ENCODE data around the gene MYT1. TPM values are rescaled to one million over a fixed set of nuclear protein-coding genes. Genes with fewer than 3 reads are reported as not detected.
"Not testable (repeated sequence)": the region's sequence is repeated elsewhere in the genome, so short reads cannot be mapped to it uniquely, and the experiment has no call there.

The MYT1 gene
- under 1 TPM in 1 of 2 donors, not detected in 1; 0.99 TPM for total RNA-seq

DNA sequence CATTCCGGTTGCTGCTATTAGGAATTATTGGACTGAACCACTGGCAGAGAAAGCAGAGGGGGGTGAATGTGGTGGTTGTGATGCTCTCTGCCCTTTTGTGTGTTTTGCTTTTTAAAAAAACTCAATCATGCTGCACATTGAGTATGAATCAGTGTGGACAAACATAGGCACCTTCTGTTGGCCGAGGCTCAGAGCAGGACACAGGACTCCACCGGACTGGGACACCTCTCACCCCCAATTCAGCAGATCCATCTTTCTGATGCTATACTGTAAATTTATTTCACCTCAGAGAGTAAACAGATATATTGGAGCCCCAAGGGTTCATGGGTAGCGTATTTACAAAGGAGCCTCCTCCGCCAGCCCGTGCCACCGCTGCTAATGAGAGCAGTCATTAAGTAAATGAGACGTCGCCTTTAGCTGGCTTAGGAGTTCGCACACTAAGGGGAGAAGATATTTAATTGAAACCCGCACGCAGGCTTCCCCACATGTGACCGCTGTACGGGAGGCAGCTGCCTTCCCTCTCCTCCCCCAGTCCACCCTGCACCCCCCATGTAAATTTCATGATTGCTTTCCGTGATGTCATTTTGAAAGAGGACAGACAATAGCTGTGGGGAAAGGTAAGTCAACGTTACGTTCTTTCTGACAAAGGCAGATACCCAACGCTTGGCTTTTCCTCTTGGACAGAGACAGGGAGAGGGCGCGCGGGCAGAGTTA lies at the start of gene MYT1:
TSS of gene MYT1 (plus strand) at position 330 of the 714 bp plus-strand sequence. CDS start 34,410 bp downstream, outside the sequence.
- intact Hi-C loops (cut with DNase I): no loop called here
- ATAC-seq (no peak), DNase-seq (no peak)
- H3K27me3 ChIP-seq: no peaks in the 10 kb centered on the region
- H3K4me1 ChIP-seq: no peaks in the 10 kb centered on the region
- H3K9me3 ChIP-seq: no peaks in the 10 kb centered on the region
- H3K4me3 ChIP-seq: no peak within 1 kb of the TSS
- peak within 1 kb of the TSS in 1 of 4 donors; percentile 10 for H3K27ac ChIP-seq
- TF ChIP-seq, protein P1, sequence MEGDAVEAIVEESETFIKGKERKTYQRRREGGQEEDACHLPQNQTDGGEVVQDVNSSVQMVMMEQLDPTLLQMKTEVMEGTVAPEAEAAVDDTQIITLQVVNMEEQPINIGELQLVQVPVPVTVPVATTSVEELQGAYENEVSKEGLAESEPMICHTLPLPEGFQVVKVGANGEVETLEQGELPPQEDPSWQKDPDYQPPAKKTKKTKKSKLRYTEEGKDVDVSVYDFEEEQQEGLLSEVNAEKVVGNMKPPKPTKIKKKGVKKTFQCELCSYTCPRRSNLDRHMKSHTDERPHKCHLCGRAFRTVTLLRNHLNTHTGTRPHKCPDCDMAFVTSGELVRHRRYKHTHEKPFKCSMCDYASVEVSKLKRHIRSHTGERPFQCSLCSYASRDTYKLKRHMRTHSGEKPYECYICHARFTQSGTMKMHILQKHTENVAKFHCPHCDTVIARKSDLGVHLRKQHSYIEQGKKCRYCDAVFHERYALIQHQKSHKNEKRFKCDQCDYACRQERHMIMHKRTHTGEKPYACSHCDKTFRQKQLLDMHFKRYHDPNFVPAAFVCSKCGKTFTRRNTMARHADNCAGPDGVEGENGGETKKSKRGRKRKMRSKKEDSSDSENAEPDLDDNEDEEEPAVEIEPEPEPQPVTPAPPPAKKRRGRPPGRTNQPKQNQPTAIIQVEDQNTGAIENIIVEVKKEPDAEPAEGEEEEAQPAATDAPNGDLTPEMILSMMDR (IDR thresholded peaks at IDR 0.05): no peak
- TF ChIP-seq POLR2A (IDR thresholded peaks at IDR 0.05): peak in 1 of 3 donors; percentile 19
- no peaks in the 10 kb centered on the region for H3K36me3 ChIP-seq (replicated peaks in 1 of 2; ENCODE audit: insufficient read depth in 1 of 2, low read depth in 2 of 2)
- WGBS, 2 donors: 50% methylated on average over 21 of the region's 21 CpGs

DNA sequence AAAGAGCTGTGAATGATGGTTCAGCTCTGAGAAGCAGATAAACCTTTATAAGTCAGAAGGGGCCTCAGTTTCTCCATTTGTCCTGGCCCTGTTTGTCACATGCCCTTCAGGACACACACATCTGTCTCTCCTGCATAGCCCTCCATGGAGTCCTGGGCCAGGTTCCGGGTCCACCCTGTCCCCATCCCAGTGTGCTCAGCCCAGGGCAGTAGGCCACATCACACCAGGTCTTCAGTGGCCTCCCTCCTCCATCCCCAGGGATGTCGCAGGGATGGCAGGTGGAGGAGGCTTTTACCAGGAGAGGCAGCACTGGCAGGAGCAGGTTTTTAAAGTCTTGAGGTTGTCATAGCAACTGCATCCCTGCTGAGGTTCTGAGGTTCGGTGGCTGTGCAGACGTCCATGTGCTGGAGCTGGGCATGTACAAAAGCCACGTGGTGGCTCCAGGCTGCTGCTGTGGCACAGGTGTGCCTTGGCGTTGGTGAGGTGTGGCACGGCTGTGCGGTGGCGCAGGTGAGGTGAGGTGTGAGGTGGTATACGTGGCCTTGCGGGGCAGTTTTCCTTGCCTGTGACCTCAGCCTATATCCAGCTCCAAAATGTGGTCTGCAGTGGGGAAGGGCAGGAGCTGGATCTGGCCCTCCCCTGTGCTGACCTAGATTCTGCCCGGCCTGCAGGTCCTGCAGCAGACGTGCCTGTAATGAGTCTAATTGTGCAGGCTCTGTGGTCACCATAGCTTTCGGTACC lies 48.9 kb upstream of the MYT1 start:
- TF ChIP-seq, protein P1 (IDR thresholded peaks at IDR 0.05): no peak
- no peak for TF ChIP-seq POLR2A (IDR thresholded peaks at IDR 0.05)
- intact Hi-C loops (cut with DNase I): loop anchor here (5.0 kb wide), 1 partner anchor 78 kb away; the partner anchor contains the start of gene C20orf204
- Histone ChIP-seq H3K27me3 (no peaks in the 10 kb centered on the region), H3K27ac (no peak overlapping the region), H3K36me3 (replicated peaks in 1 of 2; ENCODE audit: insufficient read depth in 1 of 2, low read depth in 2 of 2) (no peaks in the 10 kb centered on the region), H3K4me3 (no peak overlapping the region), H3K9me3 (no peaks in the 10 kb centered on the region), H3K4me1 (peaks cover 4% of the 10 kb centered on the region)
- ATAC-seq (no peak), DNase-seq (no peak)
- 57 to 68% methylated on average over 10 to 14 of the region's 14 CpGs for WGBS, 2 donors

DNA sequence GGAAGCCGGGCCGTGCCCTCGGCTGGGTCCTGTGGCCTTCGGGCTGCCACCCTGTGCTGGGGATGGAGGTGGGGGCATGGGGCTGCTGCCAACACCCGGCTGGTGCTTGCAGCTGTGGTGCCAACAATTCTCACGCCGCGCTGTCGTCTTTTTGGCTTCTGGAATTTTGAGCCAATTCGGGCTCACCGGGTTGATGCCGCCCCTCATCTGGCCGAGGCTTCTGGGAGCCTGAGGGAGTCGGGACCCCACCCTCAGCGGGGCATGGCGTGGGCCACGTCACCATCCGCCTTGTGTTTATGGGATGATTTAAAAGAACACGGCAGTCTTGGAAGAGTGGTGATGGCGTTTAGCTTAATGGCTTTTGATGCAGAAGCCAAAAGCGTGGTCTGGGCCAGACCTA lies 48.2 kb upstream of the MYT1 start:
- WGBS, 2 donors: 73 to 81% methylated on average over 11 to 21 of the region's 21 CpGs
- Histone ChIP-seq H3K27me3 (no peaks in the 10 kb centered on the region), H3K4me1 (peaks cover 8% of the 10 kb centered on the region), H3K27ac (no peak overlapping the region), H3K4me3 (no peak overlapping the region), H3K36me3 (replicated peaks in 1 of 2; ENCODE audit: insufficient read depth in 1 of 2, low read depth in 2 of 2) (no peaks in the 10 kb centered on the region), H3K9me3 (no peaks in the 10 kb centered on the region)
- DNase-seq: no peak
- intact Hi-C loops (cut with DNase I): loop anchor here (5.0 kb wide), 1 partner anchor 79 kb away; the partner anchor contains the start of gene C20orf204
- ATAC-seq: no peak
- TF ChIP-seq POLR2A (IDR thresholded peaks at IDR 0.05): no peak
- TF ChIP-seq, protein P1 (IDR thresholded peaks at IDR 0.05): no peak

DNA sequence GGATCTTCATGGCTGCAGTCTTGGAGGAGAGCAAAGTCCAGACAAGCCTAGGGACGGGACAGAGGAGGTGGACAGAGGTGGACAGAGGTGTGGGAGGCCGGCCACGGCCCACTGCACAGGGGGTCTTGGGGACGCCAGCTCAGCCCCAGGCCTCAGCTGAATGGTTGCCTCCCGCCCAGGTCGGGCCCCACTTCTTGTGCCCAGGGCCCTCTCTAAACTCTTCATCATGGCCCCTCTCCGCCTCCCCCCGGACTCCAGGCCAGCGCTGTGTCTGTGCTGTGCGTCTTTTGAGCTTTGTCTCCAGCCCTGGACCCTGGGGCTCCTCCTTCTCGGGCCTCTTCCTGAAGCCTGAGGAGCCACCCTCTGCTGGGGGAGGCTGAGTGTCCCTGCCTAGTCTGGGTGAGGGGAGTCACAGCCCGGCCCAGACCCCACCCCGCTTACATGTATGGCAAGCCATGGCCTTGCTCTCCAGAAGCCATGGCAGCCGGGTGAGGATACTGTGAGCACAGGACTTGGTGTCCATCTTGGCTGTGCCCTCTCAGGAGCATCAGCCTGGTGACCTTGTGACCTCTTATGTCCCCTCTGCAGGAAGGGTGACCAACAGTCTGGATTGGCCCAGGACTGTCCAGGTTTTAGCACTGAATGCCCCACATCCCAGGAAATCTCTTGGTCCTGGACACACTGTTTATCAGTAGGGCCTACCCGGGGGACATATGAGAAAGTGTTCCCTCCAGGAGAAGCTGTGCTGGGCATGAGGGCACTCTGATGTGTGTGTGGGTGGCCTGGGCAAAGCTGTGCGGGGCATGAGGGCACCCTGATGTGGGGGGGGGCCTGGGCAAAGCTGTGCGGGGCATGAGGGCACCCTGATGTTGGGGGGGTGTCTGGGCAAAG lies 47.5 kb upstream of the MYT1 start:
- peaks cover 8% of the 10 kb centered on the region for H3K4me1 ChIP-seq
- peaks cover 0 to 6% of the 10 kb centered on the region in 2 donors for H3K27me3 ChIP-seq
- no peaks in the 10 kb centered on the region for H3K36me3 ChIP-seq (replicated peaks in 1 of 2; ENCODE audit: insufficient read depth in 1 of 2, low read depth in 2 of 2)
- no peak for ATAC-seq
- 64 to 73% methylated on average over 6 to 14 of the region's 17 CpGs for WGBS, 2 donors
- intact Hi-C loops (cut with DNase I): loop anchor here (5.0 kb wide), 1 partner anchor 79 kb away; the partner anchor contains the start of gene C20orf204
- no peak for TF ChIP-seq POLR2A (IDR thresholded peaks at IDR 0.05)
- TF ChIP-seq, protein P1 (IDR thresholded peaks at IDR 0.05): no peak
- no peak for DNase-seq
- H3K27ac ChIP-seq: no peak overlapping the region
- H3K4me3 ChIP-seq: no peak overlapping the region
- no peaks in the 10 kb centered on the region for H3K9me3 ChIP-seq

DNA sequence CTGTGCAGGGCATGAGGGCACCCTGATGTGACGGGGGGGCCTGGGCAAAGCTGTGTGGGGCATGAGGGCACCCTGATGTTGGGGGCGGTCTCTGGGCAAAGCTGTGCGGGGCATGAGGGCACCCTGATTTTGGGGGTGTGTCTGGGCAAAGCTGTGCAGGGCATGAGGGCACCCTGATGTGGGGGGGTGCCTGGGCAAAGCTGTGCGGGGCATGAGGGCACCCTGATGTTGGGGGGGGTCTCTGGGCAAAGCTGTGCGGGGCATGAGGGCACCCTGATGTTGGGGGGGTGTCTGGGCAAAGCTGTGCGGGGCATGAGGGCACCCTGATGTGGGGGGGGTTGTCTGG lies 46.8 kb upstream of the MYT1 start:
- not testable (repeated sequence) for H3K4me1 ChIP-seq; ATAC-seq; H3K36me3 ChIP-seq (replicated peaks in 1 of 2; ENCODE audit: insufficient read depth in 1 of 2, low read depth in 2 of 2); DNase-seq; H3K4me3 ChIP-seq; H3K9me3 ChIP-seq; H3K27ac ChIP-seq; H3K27me3 ChIP-seq
- intact Hi-C loops (cut with DNase I): loop anchor here (5.0 kb wide), 1 partner anchor 80 kb away; the partner anchor contains the start of gene C20orf204
- 60% methylated on average over 2 of the region's 6 CpGs; no CpG with 5 or more reads in 1 of the 2 donors for WGBS, 2 donors
